Measurements from ENCODE around the gene CDC25C.
A peak's percentile ranks its signal among the peaks of the same experiment; 100 is the strongest.
"Not testable (repeated sequence)": the region's sequence is repeated elsewhere in the genome, so short reads cannot be mapped to it uniquely, and the experiment has no call there.

Gene CDC25C

GRCh38 chr5:138337685-138338410 lies 6.2 kb upstream of the CDC25C start, which contains the start of gene FAM53C:
FAM53C (plus strand) TSS chr5:138338266; CDS start chr5:138341336, 3,070 bp downstream.
- H3K27ac ChIP-seq = peak within 1 kb of the TSS; percentile 95
- TF ChIP-seq ZFX (IDR thresholded peaks at IDR 0.05) (no peak; the same call in none of the 2 replicates), CTCF (conservative IDR thresholded peaks at IDR 0.05) (no peak)

- peak overlapping the region; percentile 95 for H3K27ac ChIP-seq
- TF ChIP-seq CTCF (conservative IDR thresholded peaks at IDR 0.05) (no peak), ZFX (IDR thresholded peaks at IDR 0.05) (peak; percentile 75; the same call in 1 of the 2 replicates)
Observed at GRCh38 chr5:138336952-138337684, 5.5 kb upstream of the CDC25C start.

DNA sequence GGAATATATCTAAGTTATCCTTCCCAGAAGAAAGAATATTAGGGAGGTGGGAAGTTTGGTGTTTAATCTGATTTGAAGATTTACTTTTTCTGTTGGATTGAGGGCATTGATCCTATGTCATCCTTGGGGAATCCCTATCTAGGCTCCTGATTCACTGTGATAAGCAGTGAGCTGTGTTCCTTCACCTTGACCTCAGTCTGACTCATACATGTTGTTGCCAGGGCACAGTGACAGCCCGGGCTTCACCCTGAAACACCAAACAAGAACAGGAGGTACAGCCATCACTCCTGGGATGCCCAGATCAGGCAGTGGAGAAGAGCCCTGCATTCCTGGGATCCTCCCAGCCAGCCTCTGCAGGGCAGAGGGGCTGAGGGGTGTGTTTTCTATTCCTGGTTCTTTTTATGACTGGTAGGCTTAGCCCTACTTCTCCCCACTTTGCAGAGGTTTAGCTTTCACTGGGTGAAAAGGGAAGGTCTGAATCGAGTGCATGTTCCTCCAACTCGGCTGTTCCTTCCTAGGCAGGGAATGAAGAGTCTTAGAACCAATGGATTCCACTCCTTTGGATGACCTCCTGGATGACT lies 3.4 kb upstream of the CDC25C start:
- TF ChIP-seq CTCF (conservative IDR thresholded peaks at IDR 0.05) = no peak
- no peak for TF ChIP-seq ZFX (IDR thresholded peaks at IDR 0.05)
- no peak overlapping the region for H3K27ac ChIP-seq

DNA sequence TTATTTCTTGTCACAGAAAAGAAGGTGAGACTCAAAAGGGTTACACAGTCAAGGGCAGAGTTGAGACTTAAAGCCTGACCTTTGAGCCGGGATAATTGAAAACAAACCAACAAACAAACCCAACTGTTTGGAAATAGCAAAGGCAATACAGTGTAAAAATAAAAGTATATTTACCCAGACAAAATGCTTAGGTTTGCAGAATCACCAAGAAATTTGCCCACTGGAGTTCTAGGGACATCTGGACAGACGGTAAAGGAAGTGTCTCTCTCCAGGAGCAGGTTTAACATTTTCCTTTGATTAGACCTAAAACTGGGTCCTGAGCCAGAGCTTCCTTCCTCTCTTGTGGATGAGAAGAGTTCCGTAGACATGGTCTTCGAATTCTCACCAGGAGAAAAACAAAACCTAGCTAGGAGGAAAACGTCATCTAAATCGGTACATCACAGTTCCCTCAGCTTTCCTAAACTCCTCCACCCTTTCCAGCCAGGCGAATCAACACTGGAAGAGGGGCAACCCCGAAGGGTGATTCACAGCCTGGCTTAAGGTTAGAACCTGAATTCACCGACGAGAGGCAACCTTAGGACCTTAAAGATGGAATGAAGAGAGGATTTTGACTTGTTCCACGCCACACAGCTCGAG lies 673 bp downstream of the CDC25C start:
- TF ChIP-seq ZFX (IDR thresholded peaks at IDR 0.05) = no peak
- no peak for TF ChIP-seq CTCF (conservative IDR thresholded peaks at IDR 0.05)
- H3K27ac ChIP-seq = peak overlapping the region; percentile 79

DNA sequence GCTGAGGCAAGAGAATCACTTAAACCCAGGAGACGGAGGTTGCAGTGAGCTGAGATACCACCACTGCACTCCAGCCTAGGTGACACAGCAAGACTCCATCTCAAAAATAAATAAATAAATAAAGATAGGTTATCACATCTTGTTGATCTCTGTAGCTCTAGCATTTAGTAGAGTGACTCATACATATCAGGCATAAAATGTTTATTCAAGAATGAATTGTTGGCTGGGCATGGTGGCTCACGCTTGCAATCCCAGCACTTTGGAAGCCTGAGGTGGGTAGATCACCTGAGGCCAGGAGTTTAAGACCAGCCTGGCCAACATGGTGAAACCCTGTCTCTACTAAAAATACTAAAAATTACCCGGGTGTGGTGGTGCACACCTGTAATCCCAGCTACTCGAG lies 13.4 kb downstream of the CDC25C start:
- H3K27ac ChIP-seq = not testable (repeated sequence)

- TF ChIP-seq ZFX (IDR thresholded peaks at IDR 0.05) (no peak), CTCF (conservative IDR thresholded peaks at IDR 0.05) (no peak)
- H3K27ac ChIP-seq = no peak overlapping the region
Observed at GRCh38 chr5:138316355-138316754, 15.2 kb downstream of the CDC25C start.

DNA sequence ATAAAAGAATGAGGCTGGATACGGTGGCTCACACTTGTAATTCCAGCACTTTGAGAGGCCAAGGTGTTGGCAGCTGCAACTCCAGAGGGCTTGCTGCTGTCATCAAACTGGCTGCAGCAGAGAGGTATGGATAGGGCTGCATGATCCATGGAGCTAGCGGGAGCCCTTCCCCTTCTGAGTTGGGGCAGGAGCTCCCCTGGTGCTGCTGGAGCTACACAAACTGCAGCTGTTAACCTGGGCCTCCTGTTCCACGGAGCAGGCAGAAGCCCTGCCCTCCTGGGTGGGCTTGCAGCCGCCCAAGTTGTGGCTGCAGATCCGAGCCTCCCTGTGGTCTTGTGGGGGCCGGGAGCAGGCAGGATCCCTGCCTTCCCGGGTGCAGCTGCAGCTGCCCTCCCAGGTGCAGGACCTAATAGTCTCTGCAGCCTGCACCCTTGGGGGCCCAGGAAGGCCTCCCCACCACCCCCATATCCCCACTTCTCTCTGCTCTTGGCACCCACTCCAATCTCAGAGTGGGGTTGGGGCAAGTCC lies 15.8 kb downstream of the CDC25C start:
- TF ChIP-seq ZFX (IDR thresholded peaks at IDR 0.05) (no peak), CTCF (conservative IDR thresholded peaks at IDR 0.05) (no peak)
- H3K27ac ChIP-seq = no peak overlapping the region
